AG09319 (cell line): ENCODE data around the gene IL16.

ENCODE experiments used
- DNase-seq: peaks from one replicate; pipeline ENCODE4 v3.0.0-alpha.2; 2010; ENCODE audit warnings: low read depth; ENCODE audit errors: extremely low read depth
- CTCF ChIP-seq: IDR thresholded peaks from 2 replicates; pipeline ENCODE4 v1.5.1; 2011; ENCODE audit warnings: low read depth, mild to moderate bottlenecking, inconsistent platforms, low read length, moderate library complexity

IL16 gene

DNA sequence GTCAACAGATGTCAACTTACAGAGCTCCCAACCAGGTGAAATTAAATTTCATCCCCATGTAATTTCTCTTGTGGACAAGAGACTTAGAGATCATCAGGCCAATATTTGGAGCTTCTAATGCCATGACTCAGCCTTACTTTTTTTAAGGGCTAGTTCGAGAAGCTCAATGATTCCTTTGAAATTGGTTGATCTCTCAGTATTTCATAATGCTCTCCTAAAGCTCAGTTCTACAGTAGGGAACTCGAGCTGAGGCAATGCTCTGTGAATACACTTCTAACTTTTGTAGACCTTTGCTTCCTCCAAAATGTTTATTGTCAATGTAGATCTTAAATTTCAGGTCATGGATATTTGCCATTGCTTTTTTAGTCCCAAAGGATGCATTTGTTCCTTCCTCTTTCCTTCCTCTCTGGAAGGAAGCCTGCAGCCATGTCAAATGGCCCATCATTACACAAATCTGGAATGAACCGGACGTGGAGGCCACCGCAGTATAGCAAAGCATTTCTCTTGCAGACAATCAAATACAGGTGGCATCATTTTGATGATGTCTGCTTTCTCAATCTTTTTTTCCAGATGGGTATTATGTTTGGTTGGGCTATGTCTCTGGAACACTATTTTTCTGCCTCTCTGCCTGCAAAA is 98.9 kb downstream of the IL16 start:
- DNase-seq = no peak
- TF ChIP-seq CTCF = no peak

- DNase-seq = no peak
- no peak for TF ChIP-seq CTCF
Measured at GRCh38 chr15:81296186-81296585, 99.5 kb downstream of the IL16 start.

GRCh38 chr15:81296673-81297072 is 100.0 kb downstream of the IL16 start:
- no peak for DNase-seq
- TF ChIP-seq CTCF = no peak

DNA sequence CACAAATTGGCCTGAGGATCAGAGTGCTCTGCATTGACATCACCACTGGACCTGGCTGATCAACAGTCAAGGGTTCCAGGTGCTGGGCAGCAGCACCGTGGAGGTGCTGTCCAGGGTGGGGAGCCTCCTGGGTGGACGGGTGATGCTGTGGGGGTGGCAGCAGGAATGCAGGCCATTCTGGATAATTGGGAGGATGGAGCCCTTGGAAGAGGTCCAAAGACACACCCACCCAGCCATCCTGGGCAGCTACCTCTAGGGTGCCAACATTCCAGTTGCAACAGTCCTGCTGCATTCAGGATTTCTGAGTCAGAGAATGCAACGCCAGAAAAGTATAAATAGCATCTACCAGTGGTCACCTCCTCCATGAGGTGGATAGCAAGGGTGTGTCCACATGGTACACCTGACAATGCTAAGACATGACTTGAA is 100.5 kb downstream of the IL16 start:
- DNase-seq = no peak

GRCh38 chr15:81297603-81298575 is 101.2 kb downstream of the IL16 start:
- no peak for TF ChIP-seq CTCF
- no peak for DNase-seq

More for the DNA sequence above, 100.5 kb downstream of the IL16 start:
- no peak for TF ChIP-seq CTCF

- DNase-seq = no peak
- TF ChIP-seq CTCF = no peak
Measured at GRCh38 chr15:81298611-81299010, 101.9 kb downstream of the IL16 start.

GRCh38 chr15:81299156-81299555 is 102.5 kb downstream of the IL16 start:
- DNase-seq = no peak
- no peak for TF ChIP-seq CTCF
